Measurements from ENCODE around the gene EXOC3. TPM values are rescaled to one million over a fixed set of nuclear protein-coding genes. Genes with fewer than 3 reads are reported as not detected.

The EXOC3 gene
- total and polyA plus RNA-seq, 12 donors, result 29.0 to 44.7 (median 40.0) TPM

DNA sequence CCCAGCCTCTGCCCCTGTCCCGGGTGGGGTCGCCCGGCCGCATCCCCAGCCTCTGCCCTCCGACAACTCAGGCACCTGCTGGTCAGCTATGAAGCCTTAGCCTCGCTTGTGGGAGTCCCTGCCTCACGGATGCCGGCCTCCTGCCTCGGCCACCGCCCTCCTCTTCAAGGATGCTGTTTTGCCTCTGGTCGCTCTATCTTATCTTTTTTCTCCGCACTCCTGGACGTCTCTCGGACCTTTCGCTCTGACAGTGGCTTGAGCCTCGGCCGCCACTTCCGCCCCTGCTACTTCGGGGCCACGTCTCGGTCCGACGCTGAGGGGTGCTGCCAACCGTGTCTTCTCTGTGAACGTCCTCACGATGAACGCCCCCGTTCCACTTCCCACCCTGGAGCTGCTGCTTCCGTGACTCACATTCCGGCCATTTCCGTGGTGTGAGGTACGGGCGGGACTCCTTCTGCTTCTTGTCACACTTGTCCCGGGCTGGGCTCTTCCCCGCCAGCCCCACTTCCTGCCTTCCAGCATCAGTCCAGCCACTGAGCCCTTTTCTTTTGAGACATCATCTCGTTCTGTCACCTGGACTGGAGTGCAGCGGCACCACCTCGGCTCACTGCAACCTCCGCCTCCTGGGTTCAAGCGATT lies 55.0 kb downstream of the EXOC3 start:
- intact Hi-C loops (cut with DNase I), result no loop called here
- H3K27me3 ChIP-seq, result peaks cover 0 to 85% (median 59%) of the 10 kb centered on the region in 7 donors
- H3K9me3 ChIP-seq, result no peaks in the 10 kb centered on the region
- TF ChIP-seq, protein P1, sequence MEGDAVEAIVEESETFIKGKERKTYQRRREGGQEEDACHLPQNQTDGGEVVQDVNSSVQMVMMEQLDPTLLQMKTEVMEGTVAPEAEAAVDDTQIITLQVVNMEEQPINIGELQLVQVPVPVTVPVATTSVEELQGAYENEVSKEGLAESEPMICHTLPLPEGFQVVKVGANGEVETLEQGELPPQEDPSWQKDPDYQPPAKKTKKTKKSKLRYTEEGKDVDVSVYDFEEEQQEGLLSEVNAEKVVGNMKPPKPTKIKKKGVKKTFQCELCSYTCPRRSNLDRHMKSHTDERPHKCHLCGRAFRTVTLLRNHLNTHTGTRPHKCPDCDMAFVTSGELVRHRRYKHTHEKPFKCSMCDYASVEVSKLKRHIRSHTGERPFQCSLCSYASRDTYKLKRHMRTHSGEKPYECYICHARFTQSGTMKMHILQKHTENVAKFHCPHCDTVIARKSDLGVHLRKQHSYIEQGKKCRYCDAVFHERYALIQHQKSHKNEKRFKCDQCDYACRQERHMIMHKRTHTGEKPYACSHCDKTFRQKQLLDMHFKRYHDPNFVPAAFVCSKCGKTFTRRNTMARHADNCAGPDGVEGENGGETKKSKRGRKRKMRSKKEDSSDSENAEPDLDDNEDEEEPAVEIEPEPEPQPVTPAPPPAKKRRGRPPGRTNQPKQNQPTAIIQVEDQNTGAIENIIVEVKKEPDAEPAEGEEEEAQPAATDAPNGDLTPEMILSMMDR (IDR thresholded peaks at IDR 0.05), result no peak
- 46 to 51% methylated on average over 40 of the region's 40 CpGs for WGBS, 2 donors
- H3K4me1 ChIP-seq, result no peaks in the 10 kb centered on the region
- DNase-seq, result no peak
- H3K4me3 ChIP-seq, result no peak overlapping the region
- no peaks in the 10 kb centered on the region for H3K36me3 ChIP-seq
- H3K27ac ChIP-seq, result no peak overlapping the region
- ATAC-seq, result no peak

DNA sequence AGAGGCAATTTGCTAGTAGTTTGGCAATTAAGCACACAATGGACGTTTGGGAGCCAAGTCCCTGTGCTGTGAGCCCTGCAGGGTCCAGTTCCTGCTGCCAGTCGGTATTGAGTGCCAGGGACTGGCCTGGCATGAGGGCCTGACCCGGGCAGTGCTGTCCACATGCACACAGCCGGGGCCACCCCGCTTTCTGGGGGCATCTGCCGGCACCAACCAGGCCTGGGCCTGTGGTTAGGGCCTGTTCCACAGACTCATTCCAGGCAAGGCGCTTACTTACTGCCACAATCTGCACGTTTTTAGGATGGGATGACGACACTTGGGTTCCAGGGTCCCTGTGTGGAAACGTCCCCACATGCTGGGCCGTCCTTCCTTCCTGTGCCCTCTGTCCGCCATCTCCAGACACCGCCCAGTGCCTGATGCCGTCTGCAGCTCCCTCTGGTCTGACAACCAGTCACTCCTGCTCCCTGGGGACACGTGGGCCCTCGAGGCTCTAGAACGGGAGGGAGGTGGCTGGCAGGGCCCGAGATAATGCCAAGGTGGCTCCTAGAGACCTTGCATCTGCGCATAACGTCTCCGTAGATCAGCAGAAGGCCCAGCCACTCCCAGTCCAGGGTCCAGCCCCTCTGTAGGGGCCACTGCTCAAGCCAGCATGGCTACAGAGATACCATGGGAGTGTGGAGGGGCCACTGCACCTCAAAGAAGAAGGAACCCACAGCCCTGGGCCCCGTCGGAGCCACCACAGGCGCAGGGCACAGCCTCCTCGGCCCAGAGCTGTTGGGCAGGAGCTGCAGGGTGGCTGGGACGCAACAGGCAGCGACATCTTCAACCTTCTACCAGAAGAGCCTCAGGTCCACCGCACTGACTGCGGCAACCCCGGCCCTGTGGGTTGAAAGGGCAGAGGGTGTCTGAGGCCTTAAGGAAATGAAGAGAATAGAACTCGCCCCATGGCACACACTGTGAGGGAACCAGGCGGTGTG lies 56.5 kb downstream of the EXOC3 start:
- no peaks in the 10 kb centered on the region for H3K9me3 ChIP-seq
- intact Hi-C loops (cut with DNase I), result no loop called here
- TF ChIP-seq, protein P1 (IDR thresholded peaks at IDR 0.05), result no peak
- peaks cover 0 to 84% (median 56%) of the 10 kb centered on the region in 7 donors for H3K27me3 ChIP-seq
- H3K4me1 ChIP-seq, result no peaks in the 10 kb centered on the region
- no peak for DNase-seq
- no peak for ATAC-seq
- H3K27ac ChIP-seq, result no peak overlapping the region
- WGBS, 2 donors, result 90% methylated on average over 32 of the region's 32 CpGs
- no peak overlapping the region for H3K4me3 ChIP-seq
- H3K36me3 ChIP-seq, result no peaks in the 10 kb centered on the region

DNA sequence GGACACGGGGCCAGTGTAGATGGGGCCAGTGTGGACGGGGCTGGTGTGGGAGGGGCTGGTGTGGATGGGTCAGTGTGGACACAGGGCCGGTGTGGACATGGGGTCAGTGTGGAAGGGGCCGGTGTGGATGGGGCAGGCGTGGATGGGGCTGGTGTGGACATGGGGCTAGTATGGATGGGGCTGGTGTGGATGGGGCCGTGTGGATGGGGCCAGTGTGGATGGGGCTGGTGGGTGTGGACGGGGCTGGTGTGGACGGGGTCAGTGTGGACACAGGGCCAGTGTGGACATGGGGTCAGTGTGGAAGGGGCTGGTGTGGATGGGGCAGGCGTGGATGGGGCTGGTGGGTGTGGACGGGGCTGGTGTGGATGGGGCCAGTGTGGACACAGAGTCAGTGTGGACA lies 57.5 kb downstream of the EXOC3 start:
- H3K27ac ChIP-seq, result no peak overlapping the region
- WGBS, 2 donors, result 94 to 95% methylated on average over 10 of the region's 10 CpGs
- TF ChIP-seq, protein P1 (IDR thresholded peaks at IDR 0.05), result no peak
- peaks cover 0 to 83% (median 57%) of the 10 kb centered on the region in 7 donors for H3K27me3 ChIP-seq
- ATAC-seq, result peak in 3 of 8 donors; percentile 26 to 33 (median 33)
- no peaks in the 10 kb centered on the region for H3K4me1 ChIP-seq
- no peaks in the 10 kb centered on the region for H3K9me3 ChIP-seq
- H3K36me3 ChIP-seq, result no peaks in the 10 kb centered on the region
- no peak overlapping the region for H3K4me3 ChIP-seq
- intact Hi-C loops (cut with DNase I), result no loop called here
- no peak for DNase-seq

DNA sequence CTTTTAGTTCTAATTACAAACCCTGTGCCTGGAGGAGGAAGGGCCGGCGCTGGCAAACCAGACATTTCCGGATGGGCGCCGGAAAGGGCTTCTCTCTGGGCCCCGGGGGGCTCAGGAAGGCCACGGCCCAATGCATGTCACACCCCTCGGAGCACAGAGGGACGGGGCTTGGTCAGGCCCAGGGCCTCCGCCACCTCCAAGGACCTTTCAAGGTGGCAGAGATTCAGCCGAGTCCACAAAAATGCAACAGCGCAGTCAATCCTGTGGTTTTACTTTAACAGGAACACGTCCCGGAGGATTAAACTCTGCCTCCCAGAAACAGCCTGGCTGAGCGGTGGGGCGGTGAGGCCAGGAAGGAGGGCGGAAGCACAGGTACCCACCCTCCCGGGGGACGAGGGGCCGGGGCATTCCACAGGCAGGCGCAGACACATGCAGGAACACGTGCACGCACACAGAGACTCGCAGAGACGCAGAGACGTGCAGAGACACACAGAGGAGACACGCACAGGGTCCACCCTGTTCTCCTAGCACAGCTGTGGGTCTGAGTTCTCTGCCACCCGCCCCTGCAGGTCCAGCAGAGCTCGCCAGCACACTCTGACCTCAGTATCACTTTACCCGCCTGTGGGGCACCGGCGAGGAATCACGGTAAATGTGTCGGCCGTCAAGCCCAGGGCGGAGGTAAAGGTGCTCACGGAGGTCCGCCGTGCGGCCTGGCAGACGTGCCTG lies 58.3 kb downstream of the EXOC3 start:
- H3K27me3 ChIP-seq, result peaks cover 0 to 84% (median 58%) of the 10 kb centered on the region in 7 donors
- H3K4me1 ChIP-seq, result no peaks in the 10 kb centered on the region
- H3K36me3 ChIP-seq, result no peaks in the 10 kb centered on the region
- H3K27ac ChIP-seq, result no peak overlapping the region
- WGBS, 2 donors, result 68 to 82% methylated on average over 41 of the region's 41 CpGs
- TF ChIP-seq, protein P1 (IDR thresholded peaks at IDR 0.05), result no peak
- DNase-seq, result no peak
- H3K9me3 ChIP-seq, result no peaks in the 10 kb centered on the region
- peak overlapping the region in 4 of 10 donors; percentile 10 to 33 (median 22) for H3K4me3 ChIP-seq
- intact Hi-C loops (cut with DNase I), result no loop called here
- peak in 2 of 8 donors; percentile 6 to 37 for ATAC-seq

Data from heart right ventricle (tissue), 16 donors.